C1 segment of cervical spinal cord (tissue), 14 donors: ENCODE measurements around the gene CEP128.
"Not testable (repeated sequence)": the region's sequence is repeated elsewhere in the genome, so short reads cannot be mapped to it uniquely, and the experiment has no call there.

Experiments used
- DNase-seq, 14 donors: peaks; one replicate each; lab custom pipeline; 2025; lab: John Stamatoyannopoulos, UW

The CEP128 gene

DNA sequence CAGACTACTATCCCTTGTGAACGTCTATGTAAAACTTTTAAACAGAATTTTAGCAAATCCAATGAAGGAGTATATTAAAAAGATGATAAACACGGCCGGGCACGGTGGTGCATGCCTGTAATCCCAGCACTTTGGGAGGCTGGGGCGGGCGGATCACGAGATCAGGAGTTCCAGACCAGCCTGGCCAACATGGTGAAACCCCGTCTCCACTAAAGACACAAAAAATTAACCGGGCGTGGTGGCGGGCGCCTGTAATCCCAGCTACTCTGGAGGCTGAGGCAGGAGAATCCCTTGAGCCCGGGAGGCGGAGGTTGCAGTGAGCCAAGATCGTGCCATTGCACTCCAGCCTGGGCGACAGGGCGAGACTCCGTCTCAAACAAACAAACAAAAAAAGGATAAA lies 11.7 kb upstream of the CEP128 start:
- not testable (repeated sequence) for DNase-seq

GRCh38 chr14:80951491-80951890 lies 10.0 kb upstream of the CEP128 start:
- no peak for DNase-seq

- no peak for DNase-seq
Observed at GRCh38 chr14:80948291-80948690, 6.8 kb upstream of the CEP128 start.

DNA sequence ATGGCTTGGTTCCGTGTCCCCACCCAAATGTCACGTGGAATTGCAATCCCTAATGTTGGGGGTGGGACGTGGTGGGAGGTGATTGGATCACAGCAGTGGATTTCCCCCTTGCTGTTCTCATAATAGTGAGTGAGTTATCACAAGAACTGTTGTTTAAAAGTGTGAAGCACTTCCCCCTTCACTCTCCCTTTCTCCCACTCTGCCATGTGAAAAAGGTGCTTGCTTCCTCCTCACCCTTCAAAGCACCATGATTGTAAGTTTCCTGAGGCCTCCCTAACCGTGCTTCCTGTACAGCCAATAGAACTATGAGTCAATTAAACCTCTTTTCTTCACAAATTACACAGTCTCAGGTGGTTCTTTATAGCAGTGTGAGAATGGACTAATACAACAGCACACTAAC lies 5.3 kb upstream of the CEP128 start:
- no peak for DNase-seq

DNA sequence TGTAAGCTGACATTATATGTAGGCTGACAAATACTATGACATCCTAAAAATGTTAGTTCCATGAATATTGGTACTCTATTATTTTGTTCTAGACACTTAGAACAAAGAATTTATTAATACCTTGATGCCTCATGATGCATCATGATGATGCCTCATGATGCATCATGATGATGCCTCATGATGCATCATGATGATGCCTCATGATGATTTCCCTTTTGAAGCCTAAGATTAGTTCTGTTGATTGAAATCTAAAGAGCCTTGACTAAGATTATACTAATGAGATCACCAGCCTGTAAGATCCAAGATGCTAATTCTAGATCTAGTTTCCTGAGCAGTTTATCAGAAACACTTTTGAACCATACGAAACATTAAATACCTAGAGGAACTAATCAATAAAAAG lies 4.6 kb upstream of the CEP128 start:
- DNase-seq: no peak

GRCh38 chr14:80944861-80945617 lies 3.5 kb upstream of the CEP128 start:
- DNase-seq: no peak

GRCh38 chr14:80942191-80942600 lies 658 bp upstream of the CEP128 start:
- no peak for DNase-seq

GRCh38 chr14:80940146-80940545 lies 1.4 kb downstream of the CEP128 start:
- DNase-seq: no peak

GRCh38 chr14:80933686-80934085 lies 7.9 kb downstream of the CEP128 start:
- DNase-seq: no peak

DNA sequence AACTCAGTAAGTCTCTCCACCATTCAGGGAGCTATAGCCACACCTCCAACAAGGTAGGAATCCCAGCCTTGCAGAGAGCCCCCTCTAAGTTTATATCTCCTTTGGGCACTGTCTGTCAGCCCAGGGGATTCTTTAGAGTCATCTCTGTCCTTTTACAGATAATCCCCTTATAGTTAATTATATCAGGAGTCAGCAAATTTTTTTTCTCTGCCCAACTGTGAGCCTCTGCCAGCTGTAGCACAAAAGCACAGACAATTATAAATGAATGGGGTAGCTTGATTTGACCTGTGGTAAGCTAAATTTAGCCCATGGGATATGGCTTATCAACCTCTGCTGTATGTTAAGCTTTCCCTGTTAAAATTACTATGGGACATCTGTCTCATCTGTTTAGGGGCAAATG lies 8.3 kb downstream of the CEP128 start:
- DNase-seq: no peak

GRCh38 chr14:80930836-80931389 lies 10.6 kb downstream of the CEP128 start:
- no peak for DNase-seq

GRCh38 chr14:80930095-80930494 lies 11.4 kb downstream of the CEP128 start:
- DNase-seq: no peak

DNA sequence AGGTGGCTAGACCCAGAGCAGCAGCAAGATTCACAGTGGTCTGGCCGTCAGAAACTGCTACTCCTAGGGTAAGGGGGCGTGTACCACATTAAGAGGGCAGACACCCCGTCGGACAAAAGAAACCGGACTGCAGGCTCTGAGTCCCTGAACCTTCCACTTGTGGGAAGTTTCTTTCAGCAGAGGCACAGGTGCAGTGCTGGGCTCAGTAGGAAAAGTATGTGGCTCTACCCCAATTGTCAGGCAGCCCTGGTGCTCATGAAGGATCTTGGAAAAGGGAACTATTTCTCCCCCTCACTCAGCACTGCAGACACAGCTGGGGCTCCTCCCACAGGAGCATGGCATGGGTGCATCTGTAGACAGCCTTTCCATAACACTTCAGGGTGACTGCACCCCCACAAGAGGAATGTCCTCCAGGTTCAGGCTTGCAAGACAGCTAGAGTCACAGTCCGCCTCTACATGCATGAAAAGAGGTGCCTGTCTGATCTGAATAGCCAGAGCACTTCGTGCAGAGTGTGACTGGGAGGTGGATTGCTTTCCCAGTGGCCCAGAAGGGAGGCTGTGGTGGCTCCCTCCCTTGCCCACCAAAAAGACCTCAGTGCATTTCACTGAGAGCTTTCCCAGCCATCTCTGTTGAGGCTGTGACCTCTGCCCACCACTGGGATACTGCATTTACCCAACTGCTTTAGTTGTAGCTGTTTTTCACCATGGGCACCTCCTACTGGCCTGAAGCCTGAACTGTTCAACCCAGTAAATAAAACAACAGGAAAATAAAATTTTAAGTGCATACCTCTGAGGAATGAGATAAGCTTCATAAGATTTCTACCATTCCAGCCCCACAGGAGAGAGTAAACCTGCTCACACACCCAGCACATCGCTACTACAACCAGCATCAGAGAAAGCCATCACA lies 14.2 kb downstream of the CEP128 start:
- no peak for DNase-seq

DNA sequence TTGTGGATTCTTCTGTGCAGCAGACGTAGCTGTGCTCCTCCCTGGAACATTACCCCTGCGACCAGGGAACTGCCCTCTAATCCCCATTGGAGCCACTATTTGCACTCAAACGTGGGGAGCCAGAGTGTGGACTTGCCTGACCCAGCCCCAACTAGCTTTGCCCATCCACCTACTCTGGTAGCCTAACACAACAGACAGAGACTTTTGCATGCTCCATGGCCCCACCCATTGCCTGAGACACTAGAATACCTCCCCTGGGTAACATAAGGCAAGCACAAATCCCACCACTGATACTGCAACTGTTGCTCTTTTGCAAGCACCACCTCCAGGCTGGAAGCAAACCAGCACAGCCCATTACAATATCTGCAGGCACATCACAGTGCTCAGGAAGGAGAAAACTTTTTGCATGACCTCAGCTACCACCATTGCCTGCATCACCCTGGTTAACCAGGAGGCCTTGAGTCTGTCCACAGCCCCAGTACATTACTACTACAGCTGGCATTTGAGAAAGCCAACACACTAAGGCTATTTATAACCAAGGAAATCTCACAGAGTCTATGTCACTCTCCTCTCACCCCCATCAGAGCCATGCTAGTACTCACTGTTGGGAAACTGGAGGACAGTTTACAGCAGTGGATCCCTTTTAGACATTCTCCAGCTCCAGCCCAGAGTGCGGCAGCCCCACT lies 15.0 kb downstream of the CEP128 start:
- no peak for DNase-seq

GRCh38 chr14:80924365-80925103 lies 17.0 kb downstream of the CEP128 start:
- DNase-seq: no peak

GRCh38 chr14:80923368-80923767 lies 18.2 kb downstream of the CEP128 start:
- DNase-seq: no peak

- DNase-seq: no peak
Observed at GRCh38 chr14:80919622-80920021, 21.9 kb downstream of the CEP128 start.

- DNase-seq: not testable (repeated sequence)
Observed at GRCh38 chr14:80912013-80912412, 29.5 kb downstream of the CEP128 start.

DNA sequence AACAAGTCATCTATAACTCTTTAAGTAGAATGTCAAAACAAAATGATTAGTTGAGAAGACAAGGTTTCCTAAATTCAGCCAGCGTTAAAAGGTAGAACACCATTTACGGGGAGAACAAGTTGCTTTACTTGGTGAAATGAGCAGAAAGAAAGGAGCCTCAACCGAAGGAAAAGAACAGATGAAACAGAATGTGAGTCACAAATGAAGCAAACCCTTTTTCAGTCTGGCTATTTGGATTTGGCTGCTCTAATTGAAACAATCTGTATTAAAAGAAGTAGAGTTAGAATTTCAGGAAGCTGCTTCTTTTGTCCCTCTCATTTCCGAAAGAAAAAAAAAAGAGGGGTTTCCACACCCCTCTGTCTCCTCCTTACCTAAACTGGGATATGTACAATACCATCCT lies 34.6 kb downstream of the CEP128 start:
- DNase-seq: no peak

DNA sequence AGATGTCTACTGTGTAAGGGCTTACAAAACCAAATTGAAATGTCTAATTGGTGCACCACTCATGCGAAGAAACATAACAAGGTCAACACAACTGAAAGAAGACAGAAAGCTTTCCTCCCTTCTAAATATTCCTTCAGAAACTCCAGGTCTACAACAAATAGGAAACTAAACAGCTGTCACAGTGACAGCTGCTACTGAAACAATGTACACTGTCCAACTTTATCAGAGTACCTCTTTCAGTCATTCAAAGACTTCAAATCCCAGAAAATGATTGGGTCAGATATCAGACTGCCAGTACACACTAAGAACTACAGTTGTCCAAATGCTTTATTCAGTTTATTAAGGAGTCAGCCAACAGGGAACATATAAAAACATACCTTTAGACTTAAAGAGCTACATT lies 35.2 kb downstream of the CEP128 start:
- DNase-seq: no peak

DNA sequence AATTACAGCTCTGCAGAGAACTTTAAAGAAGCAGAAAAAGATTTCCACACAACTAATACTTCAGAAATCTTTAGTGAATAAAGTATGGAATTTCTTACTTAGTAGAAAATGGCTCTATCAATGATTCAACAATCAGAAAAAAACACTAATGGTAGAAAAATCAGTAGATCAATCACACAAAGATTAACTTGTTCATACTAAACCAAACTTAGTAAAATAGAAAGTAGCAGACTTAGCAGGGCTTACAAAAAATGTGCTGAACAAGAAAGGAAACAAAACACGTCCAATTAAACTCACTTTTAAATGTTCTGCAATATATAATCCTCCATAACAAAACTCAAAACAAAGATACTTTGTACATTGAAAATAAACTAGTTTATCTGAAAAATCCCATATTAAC lies 38.9 kb downstream of the CEP128 start:
- DNase-seq: no peak
